Activated T-cell treated with anti-CD3 and anti-CD28 coated beads, Interleukin-2, amount 50 U/mL, for 24 hours (primary cell): ENCODE results near the gene PARVG.

Source experiments
- DNase-seq: peaks from one replicate; pipeline ENCODE4 v3.0.0-alpha.2; 2020
- H3K27ac Mint-ChIP-seq: 2 replicates; pipeline ENCODE4 v1.8.0; 2020; ENCODE audit warnings: mild to moderate bottlenecking, mixed read lengths
- H3K27me3 Mint-ChIP-seq: 2 replicates; pipeline ENCODE4 v1.8.0; 2020; ENCODE audit warnings: mixed read lengths
- H3K36me3 Mint-ChIP-seq: 2 replicates; pipeline ENCODE4 v1.8.0; 2020; ENCODE audit warnings: low read depth, mixed read lengths
- H3K4me1 Mint-ChIP-seq: 2 replicates; pipeline ENCODE4 v1.8.0; 2020; ENCODE audit warnings: low read depth, mixed read lengths
- H3K4me3 Mint-ChIP-seq: 2 replicates; pipeline ENCODE4 v1.8.0; 2020; ENCODE audit warnings: mild to moderate bottlenecking, moderate library complexity, mixed read lengths
- H3K9me3 Mint-ChIP-seq: 2 replicates; pipeline ENCODE4 v1.8.0; 2020; ENCODE audit warnings: mixed read lengths

Gene PARVG

DNA sequence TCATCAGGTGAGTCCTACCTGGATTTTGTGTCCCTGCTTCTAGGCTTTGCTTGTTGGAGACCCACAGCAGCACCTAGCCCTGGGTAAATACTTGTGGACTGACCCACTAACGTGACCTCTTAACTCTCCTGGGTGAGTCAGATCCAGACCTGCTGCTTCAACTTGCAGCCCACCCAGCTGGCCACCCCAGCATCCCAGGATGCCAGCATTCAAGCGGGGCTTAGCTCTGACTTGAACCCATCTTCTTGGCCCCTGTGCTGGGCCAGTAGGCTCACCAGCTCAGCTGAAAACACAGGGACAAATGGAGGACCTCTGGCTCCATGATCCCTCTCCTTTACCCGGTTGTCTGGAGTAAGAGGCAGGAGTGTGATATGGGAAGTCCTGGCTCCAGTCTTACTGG is 33.5 kb downstream of the PARVG start:
- peaks cover 12% of the 10 kb centered on the region for H3K9me3 Mint-ChIP-seq

DNA sequence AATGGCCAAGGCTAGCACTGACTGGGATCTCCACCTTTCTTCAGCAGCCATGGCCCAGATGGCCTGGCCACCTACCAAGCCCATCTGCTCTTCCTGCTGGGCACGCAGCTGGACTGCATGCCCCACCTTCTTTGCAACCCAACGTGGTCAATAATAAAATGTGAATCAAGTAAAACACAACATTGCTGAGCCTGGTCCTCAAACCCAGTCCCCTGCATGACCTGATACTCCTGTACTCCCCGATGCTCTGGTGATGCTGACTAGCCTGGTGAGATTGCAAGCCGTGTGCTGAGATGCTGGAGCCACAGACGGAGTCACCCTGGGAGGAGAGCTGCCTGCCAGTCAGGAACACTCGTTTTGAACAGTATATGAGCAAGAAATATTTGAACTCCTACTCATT is 34.0 kb downstream of the PARVG start:
- Mint-ChIP-seq H3K4me3 (no peak overlapping the region), H3K9me3 (peaks cover 8% of the 10 kb centered on the region), H3K36me3 (peaks cover 7% of the 10 kb centered on the region), H3K4me1 (no peaks in the 10 kb centered on the region), H3K27ac (no peak overlapping the region), H3K27me3 (no peaks in the 10 kb centered on the region)
- no peak for DNase-seq

More for the DNA sequence above, 33.5 kb downstream of the PARVG start:
- no peaks in the 10 kb centered on the region for H3K27me3 Mint-ChIP-seq
- H3K36me3 Mint-ChIP-seq: peaks cover 13% of the 10 kb centered on the region
- no peaks in the 10 kb centered on the region for H3K4me1 Mint-ChIP-seq
- no peak overlapping the region for H3K4me3 Mint-ChIP-seq
- no peak for DNase-seq
- no peak overlapping the region for H3K27ac Mint-ChIP-seq

DNA sequence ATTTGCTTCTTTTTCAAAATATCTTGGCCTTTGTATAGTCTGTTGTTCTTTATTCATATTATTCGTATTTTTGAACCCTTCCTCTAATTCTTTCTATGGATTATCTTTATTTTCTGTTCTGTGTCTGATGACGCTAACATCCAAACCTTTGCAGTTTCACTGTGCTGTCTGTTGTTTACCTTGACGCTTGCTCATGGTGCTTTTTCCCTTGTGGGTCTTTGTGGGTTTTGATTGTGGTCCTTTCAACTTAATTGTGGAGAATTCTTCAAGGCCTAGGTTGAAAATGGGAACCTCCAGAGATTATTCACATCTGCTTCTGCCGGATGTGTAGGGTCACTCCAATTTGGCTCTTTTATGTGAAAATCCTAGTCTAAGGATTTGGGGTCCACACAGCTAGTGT is 34.6 kb downstream of the PARVG start:
- H3K27ac Mint-ChIP-seq: no peak overlapping the region
- DNase-seq: no peak
- H3K36me3 Mint-ChIP-seq: peaks cover 2% of the 10 kb centered on the region
- H3K4me1 Mint-ChIP-seq: no peaks in the 10 kb centered on the region
- no peaks in the 10 kb centered on the region for H3K27me3 Mint-ChIP-seq
- no peak overlapping the region for H3K4me3 Mint-ChIP-seq
- peaks cover 4% of the 10 kb centered on the region for H3K9me3 Mint-ChIP-seq

GRCh38 chr22:44217346-44217745 is 36.6 kb downstream of the PARVG start:
- no peak overlapping the region for H3K4me3 Mint-ChIP-seq
- DNase-seq: no peak
- H3K36me3 Mint-ChIP-seq: no peaks in the 10 kb centered on the region
- no peaks in the 10 kb centered on the region for H3K4me1 Mint-ChIP-seq
- no peak overlapping the region for H3K27ac Mint-ChIP-seq
- H3K27me3 Mint-ChIP-seq: no peaks in the 10 kb centered on the region
- no peaks in the 10 kb centered on the region for H3K9me3 Mint-ChIP-seq

GRCh38 chr22:44218071-44218470 is 37.3 kb downstream of the PARVG start:
- Mint-ChIP-seq H3K27me3 (no peaks in the 10 kb centered on the region), H3K9me3 (no peaks in the 10 kb centered on the region), H3K27ac (no peak overlapping the region), H3K4me1 (no peaks in the 10 kb centered on the region), H3K4me3 (no peak overlapping the region), H3K36me3 (no peaks in the 10 kb centered on the region)
- no peak for DNase-seq

DNA sequence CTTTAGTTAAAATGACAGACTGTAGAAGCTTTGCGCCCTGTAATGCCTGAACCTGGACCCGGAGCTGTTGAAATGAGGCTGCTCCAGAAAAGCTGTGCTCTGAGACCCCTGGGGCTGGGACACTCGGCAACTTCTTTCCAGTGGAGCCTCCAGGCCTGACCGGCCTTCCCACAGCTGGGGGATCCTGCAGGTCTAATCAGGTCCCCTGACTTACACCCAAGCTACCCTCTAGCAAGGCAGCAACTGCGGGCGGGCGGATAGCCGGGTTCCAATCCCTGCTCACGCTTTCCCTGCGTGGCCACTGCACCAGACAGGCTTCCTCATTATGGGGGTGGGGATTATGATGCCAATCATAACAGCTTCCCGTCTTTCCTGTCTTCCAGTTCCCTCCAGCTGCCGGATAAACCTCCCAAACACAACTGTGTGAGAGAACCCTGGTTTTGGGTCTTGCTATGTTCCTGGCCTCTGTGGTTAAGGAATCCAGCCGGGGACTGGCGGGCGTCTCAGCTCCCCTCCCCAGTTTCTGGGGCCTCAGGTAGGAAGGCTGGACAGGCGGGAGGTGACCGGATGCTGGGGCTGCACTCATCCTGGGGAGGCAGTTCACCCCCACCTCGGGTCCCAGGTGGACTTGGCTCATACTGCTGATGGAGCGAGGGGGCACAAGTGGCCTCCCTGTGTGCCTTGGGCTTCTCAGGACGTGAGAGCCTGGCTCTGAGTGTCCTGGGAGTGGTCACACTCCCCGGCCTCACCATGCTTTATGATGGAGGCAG is 38.6 kb downstream of the PARVG start:
- no peaks in the 10 kb centered on the region for H3K27me3 Mint-ChIP-seq
- no peak overlapping the region for H3K4me3 Mint-ChIP-seq
- DNase-seq: no peak
- no peaks in the 10 kb centered on the region for H3K36me3 Mint-ChIP-seq
- H3K9me3 Mint-ChIP-seq: no peaks in the 10 kb centered on the region
- no peak overlapping the region for H3K27ac Mint-ChIP-seq
- H3K4me1 Mint-ChIP-seq: no peaks in the 10 kb centered on the region

DNA sequence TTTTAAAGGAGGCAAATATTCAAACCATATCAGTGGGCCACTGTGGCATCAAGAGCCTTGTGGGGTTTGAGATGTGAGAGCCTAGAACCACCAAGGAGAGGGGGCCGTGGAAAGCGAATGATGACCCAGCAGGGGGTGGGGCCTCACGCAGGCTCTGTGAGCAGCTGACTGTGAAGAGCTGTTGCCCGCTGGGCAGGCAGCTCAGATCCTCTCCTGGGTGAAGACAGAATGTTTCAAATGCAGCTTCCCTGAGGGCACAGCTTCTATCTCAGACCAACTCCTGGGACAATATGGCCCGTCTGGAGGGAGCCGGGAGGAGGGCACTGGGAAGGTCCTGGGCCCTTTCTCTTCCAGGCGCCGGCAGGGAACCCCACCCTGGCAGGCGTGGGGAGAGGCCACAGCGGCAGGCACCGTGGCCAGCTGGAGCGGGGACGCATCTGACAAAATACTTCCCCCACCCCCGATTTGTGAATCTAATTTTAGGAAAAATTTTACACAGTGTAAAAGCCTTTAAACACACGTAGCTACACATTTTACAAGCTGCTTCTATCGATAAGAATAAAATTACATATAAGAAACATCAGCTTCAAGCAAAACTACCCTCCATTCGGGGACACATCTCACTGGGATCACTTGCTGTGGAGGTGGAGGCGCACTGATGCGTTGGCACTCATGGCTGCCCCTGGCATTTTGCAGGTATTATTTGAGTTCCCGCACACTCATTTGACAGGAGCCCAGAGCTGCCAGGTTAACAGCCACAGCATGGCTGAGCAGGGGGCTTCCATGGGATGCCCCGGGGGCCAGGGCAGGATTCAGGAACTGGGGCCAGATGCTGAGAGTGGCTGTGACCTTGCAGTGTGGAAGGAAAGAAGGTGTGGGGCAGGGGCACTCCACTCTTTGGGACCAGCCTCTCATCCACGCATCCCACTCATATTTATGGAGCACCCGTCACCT is 40.3 kb downstream of the PARVG start:
- DNase-seq: no peak
- Mint-ChIP-seq H3K27ac (no peak overlapping the region), H3K4me1 (no peaks in the 10 kb centered on the region), H3K27me3 (peaks cover 6% of the 10 kb centered on the region), H3K36me3 (no peaks in the 10 kb centered on the region), H3K9me3 (no peaks in the 10 kb centered on the region), H3K4me3 (no peak overlapping the region)

DNA sequence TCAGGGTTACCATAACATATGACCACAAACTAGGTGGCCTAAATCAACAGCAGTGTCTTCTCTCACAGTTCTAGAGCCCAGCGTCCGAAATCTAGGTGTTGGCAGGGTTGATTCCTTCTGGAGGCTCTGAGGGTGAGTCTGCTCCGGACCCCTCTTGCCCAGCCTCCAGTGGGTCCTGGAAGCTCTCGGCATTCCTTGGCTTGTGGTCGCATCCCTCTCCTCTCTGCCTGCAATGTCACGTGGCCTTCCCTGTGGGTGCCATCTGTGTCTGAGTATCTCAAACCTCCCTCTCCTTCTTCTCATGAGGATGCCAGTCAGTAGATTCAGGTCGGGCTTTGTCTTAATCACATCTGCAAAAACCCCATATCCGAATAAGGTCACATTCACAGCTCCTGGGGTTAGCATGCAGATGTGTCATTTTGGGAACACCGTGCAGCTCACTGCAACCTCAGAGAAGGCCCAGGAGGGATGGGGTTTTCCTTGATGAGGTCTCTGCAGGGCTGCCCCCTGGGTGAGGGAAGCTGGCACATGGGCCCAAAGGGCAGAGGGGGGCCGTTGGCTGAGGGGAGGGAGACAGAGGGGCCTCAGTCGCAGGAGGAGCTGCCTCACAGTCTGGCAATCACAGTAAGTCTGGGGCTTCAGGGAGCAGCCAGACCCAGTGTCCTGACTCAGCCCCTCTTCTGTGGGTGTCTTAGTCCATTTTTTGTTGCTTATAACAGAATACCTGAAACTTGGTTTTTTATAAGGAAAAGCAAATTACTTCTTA is 41.2 kb downstream of the PARVG start:
- Mint-ChIP-seq H3K36me3 (no peaks in the 10 kb centered on the region), H3K4me1 (no peaks in the 10 kb centered on the region), H3K27me3 (peaks cover 12% of the 10 kb centered on the region), H3K27ac (no peak overlapping the region), H3K4me3 (no peak overlapping the region), H3K9me3 (peaks cover 1% of the 10 kb centered on the region)
- no peak for DNase-seq

DNA sequence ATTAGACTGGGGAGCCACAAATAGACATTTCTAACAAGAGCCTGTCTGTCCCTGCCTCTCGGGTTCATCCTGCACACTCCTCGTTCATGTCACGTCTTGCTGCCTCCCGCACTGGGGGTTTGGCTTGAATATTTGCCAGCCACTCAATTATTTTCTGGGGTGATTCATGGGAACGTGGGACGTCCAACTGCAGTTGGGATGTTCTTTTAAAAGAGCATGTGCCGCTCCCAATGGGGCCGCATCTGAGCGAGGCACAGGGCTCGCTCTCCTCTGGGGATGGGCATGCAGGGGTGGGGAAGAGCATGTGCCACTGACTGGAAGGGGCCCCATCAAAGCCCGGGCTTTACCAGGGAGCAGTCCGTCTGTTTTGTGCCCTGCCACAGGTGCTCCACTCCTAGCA is 43.4 kb downstream of the PARVG start:
- H3K27ac Mint-ChIP-seq: no peak overlapping the region
- peaks cover 8% of the 10 kb centered on the region for H3K9me3 Mint-ChIP-seq
- peaks cover 15% of the 10 kb centered on the region for H3K27me3 Mint-ChIP-seq
- DNase-seq: no peak
- H3K4me3 Mint-ChIP-seq: no peak overlapping the region
- H3K36me3 Mint-ChIP-seq: no peaks in the 10 kb centered on the region
- H3K4me1 Mint-ChIP-seq: no peaks in the 10 kb centered on the region

DNA sequence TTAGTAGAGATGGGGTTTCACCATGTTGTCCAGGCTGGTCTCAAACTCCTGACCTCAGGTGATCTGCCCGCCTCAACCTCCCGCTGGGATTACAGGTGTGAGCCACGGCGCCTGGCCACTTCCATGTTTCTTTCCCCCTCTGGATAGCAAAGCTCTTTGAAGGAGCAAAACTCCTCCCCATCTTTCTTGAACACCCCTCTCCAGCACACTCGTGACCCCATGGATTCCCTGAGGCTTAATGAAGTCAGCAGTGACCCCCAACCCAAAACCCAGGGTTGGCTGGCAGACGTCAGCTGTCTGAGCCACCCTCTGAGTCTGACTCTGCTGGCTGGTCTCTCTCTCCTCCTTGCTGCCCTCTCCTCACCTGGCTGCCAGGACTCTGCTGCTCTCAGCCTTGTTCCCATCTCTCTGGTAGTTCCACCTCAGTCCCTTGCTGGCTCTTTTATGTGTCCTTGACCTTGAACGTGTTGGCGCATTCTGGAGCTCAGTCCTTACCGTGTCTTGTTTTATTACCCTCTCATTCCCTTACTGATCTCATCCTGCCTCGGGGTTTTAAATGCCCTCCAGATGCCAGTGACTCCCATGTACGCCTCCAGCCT is 44.5 kb downstream of the PARVG start:
- no peak for DNase-seq
- no peaks in the 10 kb centered on the region for H3K36me3 Mint-ChIP-seq
- peaks cover 13% of the 10 kb centered on the region for H3K9me3 Mint-ChIP-seq
- H3K27ac Mint-ChIP-seq: no peak overlapping the region
- H3K27me3 Mint-ChIP-seq: peaks cover 25% of the 10 kb centered on the region
- no peak overlapping the region for H3K4me3 Mint-ChIP-seq
- no peaks in the 10 kb centered on the region for H3K4me1 Mint-ChIP-seq

- Mint-ChIP-seq H3K36me3 (no peaks in the 10 kb centered on the region), H3K9me3 (peaks cover 13% of the 10 kb centered on the region), H3K4me1 (no peaks in the 10 kb centered on the region), H3K4me3 (no peak overlapping the region), H3K27me3 (peaks cover 26% of the 10 kb centered on the region), H3K27ac (no peak overlapping the region)
- DNase-seq: no peak
These were observed 45.1 kb downstream of the PARVG start for GRCh38 chr22:44225812-44226211.

DNA sequence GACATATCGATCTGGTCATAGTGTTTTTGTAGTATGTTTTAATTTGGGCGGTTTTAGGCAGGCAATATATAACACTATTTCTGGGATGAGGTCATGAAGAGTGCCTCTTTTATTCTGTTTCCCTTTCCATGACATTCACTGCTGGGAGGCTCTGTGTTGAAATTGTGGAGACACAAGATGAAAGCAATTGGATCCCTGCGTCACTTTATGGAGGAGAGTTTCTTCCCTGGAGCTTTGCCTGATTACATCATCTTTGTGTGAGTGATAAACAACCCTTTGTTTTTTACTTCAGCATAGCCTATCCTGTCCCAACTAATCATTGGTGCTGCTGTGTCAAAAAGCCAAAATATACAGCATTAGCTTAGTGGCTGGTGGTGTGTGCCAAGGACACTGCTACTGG is 48.6 kb downstream of the PARVG start:
- Mint-ChIP-seq H3K4me3 (no peak overlapping the region), H3K4me1 (no peaks in the 10 kb centered on the region), H3K27ac (no peak overlapping the region), H3K36me3 (no peaks in the 10 kb centered on the region), H3K27me3 (peaks cover 26% of the 10 kb centered on the region), H3K9me3 (peaks cover 13% of the 10 kb centered on the region)
- DNase-seq: no peak

DNA sequence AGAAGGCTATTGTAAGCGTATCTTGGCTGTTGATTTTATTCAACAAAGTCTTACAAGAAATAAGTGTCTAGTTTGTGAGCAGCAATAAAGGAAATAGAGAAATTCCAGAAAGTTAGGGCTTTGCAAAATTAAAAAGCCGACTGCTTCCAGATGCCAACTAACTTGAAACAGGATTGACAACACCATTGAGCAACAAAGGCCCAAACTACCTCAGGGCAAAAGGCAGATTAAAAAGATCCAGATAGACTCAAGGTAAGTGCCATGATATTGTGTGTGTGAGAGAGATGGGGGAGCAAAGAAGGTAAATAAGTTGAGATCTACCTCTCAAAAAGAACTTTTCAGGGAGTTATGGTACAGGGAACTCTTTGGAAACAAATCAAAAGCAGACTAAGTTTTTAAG is 49.1 kb downstream of the PARVG start:
- H3K36me3 Mint-ChIP-seq: no peaks in the 10 kb centered on the region
- no peak overlapping the region for H3K4me3 Mint-ChIP-seq
- H3K4me1 Mint-ChIP-seq: no peaks in the 10 kb centered on the region
- H3K27ac Mint-ChIP-seq: no peak overlapping the region
- DNase-seq: no peak
- H3K27me3 Mint-ChIP-seq: peaks cover 26% of the 10 kb centered on the region
- peaks cover 13% of the 10 kb centered on the region for H3K9me3 Mint-ChIP-seq

DNA sequence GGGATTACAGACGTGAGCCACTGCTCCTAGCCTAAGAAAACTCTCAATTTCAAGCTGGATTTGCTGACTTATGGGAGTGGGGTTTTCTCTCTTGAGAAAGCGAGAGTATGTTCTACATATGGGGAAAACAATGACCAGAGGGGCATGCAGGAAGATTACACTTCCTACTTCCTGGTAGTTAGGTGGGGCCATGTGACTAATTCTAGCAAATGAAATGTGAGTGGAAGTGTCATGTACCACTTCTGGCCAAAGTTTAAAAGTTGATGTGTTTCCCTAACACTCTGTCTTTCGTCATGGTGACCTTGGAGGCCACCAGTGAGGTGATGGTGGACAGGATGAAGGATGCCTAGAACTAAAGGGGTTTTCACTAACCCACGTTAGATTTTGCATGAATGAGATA is 50.5 kb downstream of the PARVG start:
- H3K4me3 Mint-ChIP-seq: no peak overlapping the region
- peaks cover 13% of the 10 kb centered on the region for H3K9me3 Mint-ChIP-seq
- peaks cover 18% of the 10 kb centered on the region for H3K27me3 Mint-ChIP-seq
- no peak overlapping the region for H3K27ac Mint-ChIP-seq
- H3K36me3 Mint-ChIP-seq: no peaks in the 10 kb centered on the region
- no peaks in the 10 kb centered on the region for H3K4me1 Mint-ChIP-seq
- DNase-seq: no peak
